GM10266 (cell line): ENCODE results near the gene RECQL.

Experiments
- DNase-seq: peaks from one replicate; pipeline ENCODE4 v3.0.0; 2012; ENCODE audit errors: extremely low spot score
- TF ChIP-seq, protein P1 (sequence below): IDR thresholded peaks from 2 replicates; pipeline ENCODE4 v1.5.1; 2012; ENCODE audit warnings: mild to moderate bottlenecking, low read depth; ENCODE audit not compliant: control insufficient read depth, insufficient read depth; ENCODE audit errors: missing control alignments

The RECQL gene

DNA sequence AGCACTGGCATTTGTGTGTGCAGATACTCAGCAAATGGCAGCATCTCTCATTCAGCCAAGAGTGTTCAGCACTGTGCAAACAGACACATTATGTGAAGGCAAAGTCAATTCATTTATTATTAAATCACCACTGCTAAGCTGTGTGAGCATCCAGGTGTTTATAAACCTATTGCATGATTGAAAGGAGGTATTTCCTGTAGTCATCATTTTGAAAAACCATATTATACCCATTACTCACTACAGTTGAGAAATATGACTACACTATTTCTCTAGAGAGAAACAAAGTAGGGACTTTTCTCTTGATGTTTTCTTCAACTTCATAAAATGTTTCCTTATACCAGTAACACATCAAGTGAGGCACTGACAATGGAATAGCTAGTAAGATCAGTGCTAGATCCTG is 38.4 kb upstream of the RECQL start:
- no peak for DNase-seq
- TF ChIP-seq, protein P1, sequence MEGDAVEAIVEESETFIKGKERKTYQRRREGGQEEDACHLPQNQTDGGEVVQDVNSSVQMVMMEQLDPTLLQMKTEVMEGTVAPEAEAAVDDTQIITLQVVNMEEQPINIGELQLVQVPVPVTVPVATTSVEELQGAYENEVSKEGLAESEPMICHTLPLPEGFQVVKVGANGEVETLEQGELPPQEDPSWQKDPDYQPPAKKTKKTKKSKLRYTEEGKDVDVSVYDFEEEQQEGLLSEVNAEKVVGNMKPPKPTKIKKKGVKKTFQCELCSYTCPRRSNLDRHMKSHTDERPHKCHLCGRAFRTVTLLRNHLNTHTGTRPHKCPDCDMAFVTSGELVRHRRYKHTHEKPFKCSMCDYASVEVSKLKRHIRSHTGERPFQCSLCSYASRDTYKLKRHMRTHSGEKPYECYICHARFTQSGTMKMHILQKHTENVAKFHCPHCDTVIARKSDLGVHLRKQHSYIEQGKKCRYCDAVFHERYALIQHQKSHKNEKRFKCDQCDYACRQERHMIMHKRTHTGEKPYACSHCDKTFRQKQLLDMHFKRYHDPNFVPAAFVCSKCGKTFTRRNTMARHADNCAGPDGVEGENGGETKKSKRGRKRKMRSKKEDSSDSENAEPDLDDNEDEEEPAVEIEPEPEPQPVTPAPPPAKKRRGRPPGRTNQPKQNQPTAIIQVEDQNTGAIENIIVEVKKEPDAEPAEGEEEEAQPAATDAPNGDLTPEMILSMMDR, result no peak

- DNase-seq, result no peak
These were observed 36.7 kb upstream of the RECQL start for GRCh38 chr12:21538061-21538653.

GRCh38 chr12:21529456-21529855 is 28.0 kb upstream of the RECQL start:
- TF ChIP-seq, protein P1, result no peak
- DNase-seq, result no peak

More at GRCh38 chr12:21538061-21538653, 36.7 kb upstream of the RECQL start:
- TF ChIP-seq, protein P1, result no peak

DNA sequence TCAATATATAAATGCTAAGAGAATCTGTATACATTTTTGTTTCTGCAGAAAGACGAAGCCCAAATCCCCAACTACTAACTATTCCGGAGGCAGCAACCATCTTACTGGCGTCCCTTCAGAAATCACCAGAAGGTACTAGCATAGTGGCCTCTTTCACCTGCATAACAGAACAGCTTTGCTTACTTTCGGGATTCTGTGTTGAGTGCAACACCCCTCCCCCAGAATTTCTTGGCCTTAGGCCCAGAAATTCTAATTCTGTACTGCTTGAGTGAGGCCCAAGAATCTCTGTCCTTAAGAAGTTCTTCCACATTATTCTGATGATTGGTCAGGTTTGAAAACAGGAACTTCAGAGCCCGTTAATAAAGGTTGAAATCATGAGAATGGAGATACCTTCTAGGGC is 27.5 kb upstream of the RECQL start:
- DNase-seq, result no peak
- TF ChIP-seq, protein P1, result no peak

GRCh38 chr12:21527451-21528180 is 26.2 kb upstream of the RECQL start:
- peak; percentile 42 for DNase-seq
- TF ChIP-seq, protein P1, result no peak

GRCh38 chr12:21526721-21527345 is 25.4 kb upstream of the RECQL start:
- no peak for DNase-seq
- TF ChIP-seq, protein P1, result no peak

- TF ChIP-seq, protein P1, result no peak
- DNase-seq, result no peak
These were observed 24.6 kb upstream of the RECQL start, which contains the start of gene SPX for GRCh38 chr12:21526053-21526452. Gene SPX (plus strand): TSS chr12:21526296. CDS start chr12:21526473, 177 bp downstream.
